ENCODE results near the gene OLFM3.

OLFM3 gene

GRCh38 chr1:101945884-101946283 is 50.8 kb downstream of the OLFM3 start:
- DNase-seq (ENCODE audit: low read depth): no peak

- no peak for DNase-seq (ENCODE audit: low read depth)
These were observed 53.5 kb downstream of the OLFM3 start for GRCh38 chr1:101943237-101943636.

GRCh38 chr1:101942516-101943193 is 54.1 kb downstream of the OLFM3 start:
- no peak for DNase-seq (ENCODE audit: low read depth)

GRCh38 chr1:101938681-101939080 is 58.0 kb downstream of the OLFM3 start:
- DNase-seq (ENCODE audit: low read depth): no peak

- DNase-seq (ENCODE audit: low read depth): no peak
These were observed 67.4 kb downstream of the OLFM3 start for GRCh38 chr1:101929343-101929742.

- DNase-seq (ENCODE audit: low read depth): no peak
These were observed 67.9 kb downstream of the OLFM3 start for GRCh38 chr1:101928829-101929228.

- DNase-seq (ENCODE audit: low read depth): no peak
These were observed 72.0 kb downstream of the OLFM3 start for GRCh38 chr1:101924700-101925099.

- no peak for DNase-seq (ENCODE audit: low read depth)
These were observed 76.1 kb downstream of the OLFM3 start for GRCh38 chr1:101920577-101920976.

GRCh38 chr1:101918277-101918676 is 78.4 kb downstream of the OLFM3 start:
- DNase-seq (ENCODE audit: low read depth): no peak

GRCh38 chr1:101915597-101915996 is 81.1 kb downstream of the OLFM3 start:
- no peak for DNase-seq (ENCODE audit: low read depth)

GRCh38 chr1:101914473-101915242 is 82.1 kb downstream of the OLFM3 start:
- DNase-seq (ENCODE audit: low read depth): no peak

- no peak for DNase-seq (ENCODE audit: low read depth)
These were observed 84.8 kb downstream of the OLFM3 start for GRCh38 chr1:101911894-101912293.

- no peak for DNase-seq (ENCODE audit: low read depth)
These were observed 87.7 kb downstream of the OLFM3 start for GRCh38 chr1:101908980-101909379.

GRCh38 chr1:101907264-101907663 is 89.5 kb downstream of the OLFM3 start:
- no peak for DNase-seq (ENCODE audit: low read depth)

- DNase-seq (ENCODE audit: low read depth): no peak
These were observed 91.4 kb downstream of the OLFM3 start for GRCh38 chr1:101905283-101905835.

GRCh38 chr1:101902199-101902598 is 94.5 kb downstream of the OLFM3 start:
- DNase-seq (ENCODE audit: low read depth): no peak

- no peak for DNase-seq (ENCODE audit: low read depth)
These were observed 98.6 kb downstream of the OLFM3 start for GRCh38 chr1:101898137-101898536.

GRCh38 chr1:101884621-101885020 is 112.1 kb downstream of the OLFM3 start:
- DNase-seq (ENCODE audit: low read depth): no peak

- DNase-seq (ENCODE audit: low read depth): no peak
These were observed 120.8 kb downstream of the OLFM3 start for GRCh38 chr1:101875891-101876290.

GRCh38 chr1:101873672-101874071 is 123.1 kb downstream of the OLFM3 start:
- no peak for DNase-seq (ENCODE audit: low read depth)

GRCh38 chr1:101859941-101860340 is 136.8 kb downstream of the OLFM3 start:
- no peak for DNase-seq (ENCODE audit: low read depth)

GRCh38 chr1:101854271-101854670 is 142.5 kb downstream of the OLFM3 start:
- no peak for DNase-seq (ENCODE audit: low read depth)

- DNase-seq (ENCODE audit: low read depth): no peak
These were observed 143.8 kb downstream of the OLFM3 start for GRCh38 chr1:101852936-101853335.

All from activated T-cell treated with anti-CD3 and anti-CD28 coated beads for 24 hours (primary cell).